ENCODE results near the gene KCNH2.

DNA sequence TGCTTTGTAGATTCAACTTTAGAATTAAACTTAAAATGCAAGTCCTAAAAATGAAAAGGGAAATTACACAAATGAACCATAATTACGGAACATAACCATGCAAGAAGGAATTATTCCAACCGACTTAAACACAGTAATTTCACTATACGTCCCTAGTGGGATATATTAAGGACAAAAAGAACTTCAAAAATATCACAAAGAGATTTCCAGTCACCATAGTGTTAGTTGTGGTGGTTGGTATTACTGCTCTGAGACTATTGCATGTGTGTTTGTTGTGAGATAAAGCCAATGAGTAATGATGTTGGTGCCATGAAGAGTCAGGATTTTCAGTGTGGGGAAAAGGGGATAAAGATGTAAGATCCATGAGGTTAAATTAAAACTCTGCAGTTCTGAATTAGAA, 49.6 kb downstream of the KCNH2 start:
- TF ChIP-seq CTCF (conservative IDR thresholded peaks at IDR 0.05; ENCODE audit: low read depth in 2 of 2) (no peak), ZNF114 (CRISPR knock-in tag; IDR thresholded peaks at IDR 0.05) (no peak), REST (IDR thresholded peaks at IDR 0.05; ENCODE audit: unreplicated experiment) (no peak), EZH2 (IDR thresholded peaks at IDR 0.05; ENCODE audit: low read depth, unreplicated experiment) (no peak)

Measured in GM23338 (cell line).